Bronchial epithelial cell (primary cell): ENCODE measurements around the gene ZFHX3. TPM values are rescaled to one million over a fixed set of nuclear protein-coding genes. Genes with fewer than 3 reads are reported as not detected.

Source experiments
- DNase-seq: peaks from one replicate; pipeline ENCODE4 v3.0.0-alpha.2; 2010; ENCODE audit warnings: low read depth
- FAIRE-seq: peaks from 2 replicates; lab custom pipeline; 2011; peaks lifted over from hg19 to GRCh38; lab: Jason Lieb, UNC
- H3K27me3 ChIP-seq: 2 replicates; pipeline ENCODE4 v1.5.1; 2011; ENCODE audit warnings: low read length; ENCODE audit not compliant: control insufficient read depth, insufficient read depth
- H3K36me3 ChIP-seq: 2 replicates; pipeline ENCODE4 v1.5.1; 2011; ENCODE audit warnings: low read length; ENCODE audit not compliant: control insufficient read depth, insufficient read depth
- H3K4me3 ChIP-seq: 2 replicates; pipeline ENCODE4 v1.5.1; 2011; ENCODE audit warnings: mild to moderate bottlenecking, low read depth, low read length, control low read depth
- CTCF ChIP-seq: IDR thresholded peaks from 2 replicates; pipeline ENCODE4 v1.5.1; 2011; ENCODE audit warnings: mild to moderate bottlenecking, moderate library complexity, low read length, control low read depth, inconsistent platforms; ENCODE audit not compliant: insufficient read depth, severe bottlenecking
- total RNA-seq: library from RNA; depleted of rRNA; stranded (reverse); fragments of >200 nt; gene quantifications from 2 replicates; pipeline ENCODE4 v1.2.1, GENCODE V29; 2014

The ZFHX3 gene
- total RNA-seq, 1 donor from 2014 or later, result 3.9 TPM

GRCh38 chr16:72785886-72786285, 262.0 kb downstream of the ZFHX3 start:
- no peak for TF ChIP-seq CTCF
- FAIRE-seq (no peak), DNase-seq (no peak)
- Histone ChIP-seq H3K36me3 (no peaks in the 10 kb centered on the region), H3K27me3 (no peaks in the 10 kb centered on the region), H3K4me3 (no peak overlapping the region)

- no peak for FAIRE-seq
Measured at GRCh38 chr16:72785171-72785570, 262.8 kb downstream of the ZFHX3 start.

GRCh38 chr16:72783716-72784318, 264.1 kb downstream of the ZFHX3 start:
- Histone ChIP-seq H3K36me3 (no peaks in the 10 kb centered on the region), H3K27me3 (no peaks in the 10 kb centered on the region), H3K4me3 (no peak overlapping the region)
- no peak for TF ChIP-seq CTCF
- FAIRE-seq (no peak), DNase-seq (peak; percentile 11)

More at GRCh38 chr16:72785171-72785570, 262.8 kb downstream of the ZFHX3 start:
- Histone ChIP-seq H3K4me3 (no peak overlapping the region), H3K36me3 (no peaks in the 10 kb centered on the region), H3K27me3 (no peaks in the 10 kb centered on the region)
- no peak for TF ChIP-seq CTCF
- DNase-seq, result no peak

GRCh38 chr16:72769876-72770275, 278.1 kb downstream of the ZFHX3 start:
- DNase-seq (no peak), FAIRE-seq (no peak)
- H3K4me3 ChIP-seq, result no peak overlapping the region
- H3K36me3 ChIP-seq, result no peaks in the 10 kb centered on the region
- no peak for TF ChIP-seq CTCF
- no peaks in the 10 kb centered on the region for H3K27me3 ChIP-seq

- no peaks in the 10 kb centered on the region for H3K27me3 ChIP-seq
- FAIRE-seq, result no peak
- no peak for DNase-seq
- no peaks in the 10 kb centered on the region for H3K36me3 ChIP-seq
- no peak for TF ChIP-seq CTCF
- no peak overlapping the region for H3K4me3 ChIP-seq
Measured at GRCh38 chr16:72768591-72768990, 279.3 kb downstream of the ZFHX3 start.

- no peak for FAIRE-seq
- Histone ChIP-seq H3K4me3 (no peak overlapping the region), H3K27me3 (no peaks in the 10 kb centered on the region), H3K36me3 (no peaks in the 10 kb centered on the region)
- TF ChIP-seq CTCF, result no peak
- no peak for DNase-seq
Measured at GRCh38 chr16:72766506-72766905, 281.4 kb downstream of the ZFHX3 start.
